ENCODE results near the gene GMNN. TPM values are rescaled to one million over a fixed set of nuclear protein-coding genes. Genes with fewer than 3 reads are reported as not detected.

The GMNN gene
- total RNA-seq, 4 donors from 2014 or later = 31.2 to 168 (median 53.3) TPM

GRCh38 chr6:24766680-24767462 is 7.9 kb upstream of the GMNN start:
- intact Hi-C loops (cut with DNase I; ENCODE audit: low total_unique reads) = loop anchor here (10.0 kb wide), 1 partner anchor 182 kb away; no protein-coding TSS in a partner anchor
- TF ChIP-seq CTCF (IDR thresholded peaks at IDR 0.05) (no peak), POLR2A (IDR thresholded peaks at IDR 0.05) (no peak)
- H3K4me3 ChIP-seq (ENCODE audit: low read depth, poor library complexity, severe bottlenecking) = no peak overlapping the region
- no peak for DNase-seq (ENCODE audit: low spot score in 2 of 2)
- WGBS, 2 donors = 45 to 48% methylated on average over 9 of the region's 9 CpGs

GRCh38 chr6:24768361-24768760 is 6.4 kb upstream of the GMNN start:
- H3K4me3 ChIP-seq (ENCODE audit: low read depth, poor library complexity, severe bottlenecking) = no peak overlapping the region
- intact Hi-C loops (cut with DNase I; ENCODE audit: low total_unique reads) = loop anchor here (10.0 kb wide), 1 partner anchor 184 kb away; no protein-coding TSS in a partner anchor
- TF ChIP-seq CTCF (IDR thresholded peaks at IDR 0.05) (no peak), POLR2A (IDR thresholded peaks at IDR 0.05) (no peak)
- no peak for DNase-seq (ENCODE audit: low spot score in 2 of 2)
- whole genome bisulfite sequencing, 2 donors = 84 to 92% methylated on average over 5 of the region's 5 CpGs

- TF ChIP-seq CTCF (IDR thresholded peaks at IDR 0.05) (no peak), POLR2A (IDR thresholded peaks at IDR 0.05) (no peak)
- no peak for DNase-seq (ENCODE audit: low spot score in 2 of 2)
- 4 to 5% methylated on average over 20 of the region's 20 CpGs for WGBS, 2 donors
- H3K4me3 ChIP-seq (ENCODE audit: low read depth, poor library complexity, severe bottlenecking) = peak overlapping the region; percentile 98
- intact Hi-C loops (cut with DNase I; ENCODE audit: low total_unique reads) = no loop called here
Measured at GRCh38 chr6:24775520-24776058, 852 bp downstream of the GMNN start.

GRCh38 chr6:24777227-24777626 is 2.5 kb downstream of the GMNN start:
- H3K4me3 ChIP-seq (ENCODE audit: low read depth, poor library complexity, severe bottlenecking) = no peak overlapping the region
- no peak for TF ChIP-seq CTCF (IDR thresholded peaks at IDR 0.05)
- no peak for TF ChIP-seq POLR2A (IDR thresholded peaks at IDR 0.05)
- WGBS, 2 donors = 46 to 50% methylated on average over 1 of the region's 1 CpG

GRCh38 chr6:24778121-24778520 is 3.4 kb downstream of the GMNN start:
- no peak for DNase-seq (ENCODE audit: low spot score in 2 of 2)
- WGBS, 2 donors = 93 to 96% methylated on average over 1 of the region's 1 CpG
- no peak overlapping the region for H3K4me3 ChIP-seq (ENCODE audit: low read depth, poor library complexity, severe bottlenecking)
- intact Hi-C loops (cut with DNase I; ENCODE audit: low total_unique reads) = no loop called here
- no peak for TF ChIP-seq CTCF (IDR thresholded peaks at IDR 0.05)
- no peak for TF ChIP-seq POLR2A (IDR thresholded peaks at IDR 0.05)

More at GRCh38 chr6:24777227-24777626, 2.5 kb downstream of the GMNN start:
- intact Hi-C loops (cut with DNase I; ENCODE audit: low total_unique reads) = no loop called here
- no peak for DNase-seq (ENCODE audit: low spot score in 2 of 2)
